PC-9 (cell line): ENCODE results near the gene SASH3. TPM values are rescaled to one million over a fixed set of nuclear protein-coding genes. Genes with fewer than 3 reads are reported as not detected.

ENCODE experiments used
- BruUV-seq: library from RNA; stranded (reverse); fragments of 400-500 nt; replicated peaks from 2 replicates; lab custom pipeline; 2021; lab: Mats Ljungman, UMichigan
- CTCF ChIA-PET: fragments of 300-600 bp; sonication (Branson Sonifier 250); formaldehyde crosslinking; loops from one replicate; lab custom pipeline; 2022; ENCODE audit warnings: antibody characterized with exemption; lab: Charles Lee
- POLR2A ChIA-PET: fragments of 300-600 bp; sonication (Branson Sonifier 250); formaldehyde crosslinking; loops from one replicate; lab custom pipeline; 2022; ENCODE audit warnings: antibody characterized with exemption; ENCODE audit not compliant: unreplicated experiment; lab: Charles Lee
- DNase-seq, 2 experiments: peaks; one replicate each; pipeline versions ENCODE4 v3.0.0 to v3.0.0-alpha.2; 2015 to 2022; ENCODE audit warnings: mixed read lengths in 1 of 2
- H2AFZ ChIP-seq: fragments of 200-600 bp; sonication (generic); 2 replicates; pipeline ENCODE4 v1.8.1; 2017; ENCODE audit warnings: antibody characterized with exemption
- H3F3A ChIP-seq: fragments of 200-600 bp; sonication (generic); 2 replicates; pipeline ENCODE4 v1.8.1; 2017; ENCODE audit warnings: antibody characterized with exemption, mild to moderate bottlenecking, low read depth; ENCODE audit not compliant: insufficient read depth
- H3K27ac ChIP-seq: fragments of 200-600 bp; sonication (generic); 2 replicates; pipeline ENCODE4 v1.6.1; 2016; ENCODE audit warnings: mixed run types
- H3K27me3 ChIP-seq: fragments of 200-600 bp; sonication (generic); 2 replicates; pipeline ENCODE4 v1.6.1; 2016; ENCODE audit warnings: low read depth, mixed run types; ENCODE audit not compliant: insufficient read depth
- H3K36me3 ChIP-seq: fragments of 200-600 bp; sonication (generic); 2 replicates; pipeline ENCODE4 v1.6.1; 2016; ENCODE audit warnings: low read depth, mixed run types
- H3K4me1 ChIP-seq: fragments of 200-600 bp; sonication (generic); replicated peaks from 2 replicates; pipeline ENCODE4 v1.6.1; 2016; ENCODE audit warnings: mixed run types; ENCODE audit not compliant: insufficient read depth
- H3K4me2 ChIP-seq: fragments of 200-600 bp; sonication (generic); 2 replicates; pipeline ENCODE4 v1.6.1; 2017; ENCODE audit warnings: mixed run types
- H3K4me3 ChIP-seq: fragments of 200-600 bp; sonication (generic); 2 replicates; pipeline ENCODE4 v1.6.1; 2016; ENCODE audit warnings: mixed run types
- H3K79me2 ChIP-seq: fragments of 200-600 bp; sonication (generic); 2 replicates; pipeline ENCODE4 v1.6.1; 2017; ENCODE audit warnings: low read depth, mixed run types
- H3K9me2 ChIP-seq: fragments of 200-600 bp; sonication (generic); 2 replicates; pipeline ENCODE4 v1.8.1; 2017; ENCODE audit warnings: mild to moderate bottlenecking; ENCODE audit not compliant: insufficient read depth
- H3K9me3 ChIP-seq: fragments of 200-600 bp; sonication (generic); 2 replicates; pipeline ENCODE4 v1.8.1; 2016; ENCODE audit warnings: low read depth; ENCODE audit not compliant: insufficient read depth
- H4K20me1 ChIP-seq: fragments of 200-600 bp; sonication (generic); 2 replicates; pipeline ENCODE4 v1.8.1; 2017; ENCODE audit not compliant: insufficient read depth
- EZH2 ChIP-seq: fragments of 200-600 bp; sonication (generic); IDR thresholded peaks from 2 replicates; pipeline ENCODE4 v1.8.0; 2017; ENCODE audit warnings: antibody characterized with exemption, low read depth
- intact Hi-C: fragments of 100-400 bp; cut with micrococcal nuclease; formaldehyde crosslinking; loops from one replicate; pipeline ENCODE4 v1.10.0; 2022; ENCODE audit not compliant: unreplicated experiment
- total RNA-seq: library from RNA; stranded (reverse); gene quantifications from 2 replicates; pipeline ENCODE4 v1.2.3, GENCODE V29; 2021
- TF ChIP-seq, protein P1 (sequence below): fragments of 200-600 bp; sonication (generic); conservative IDR thresholded peaks from 2 replicates; pipeline ENCODE4 v1.6.1; 2017; ENCODE audit warnings: mixed run types, antibody characterized with exemption, mild to moderate bottlenecking, moderate library complexity

The SASH3 gene
- total RNA-seq, 1 experiment from 2014 or later, result not detected

DNA sequence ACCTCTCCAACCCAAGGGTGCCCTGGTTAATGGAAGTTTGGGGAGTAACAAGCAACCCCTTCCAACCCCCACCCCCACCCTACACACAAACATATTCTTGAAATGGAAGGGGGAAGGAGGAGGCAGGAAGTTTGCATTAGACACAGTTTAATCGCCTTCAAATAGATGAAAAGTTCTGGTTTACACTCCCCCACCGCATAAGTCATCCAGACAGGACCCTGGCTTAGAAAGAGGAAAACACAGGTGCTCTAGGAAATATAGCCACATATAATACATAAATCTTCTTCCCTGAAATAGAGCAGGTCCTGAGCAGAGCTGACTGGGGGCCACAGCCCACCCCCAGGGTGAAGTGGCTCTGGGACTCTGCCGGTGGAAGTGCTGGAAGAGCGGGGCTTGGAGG, 25.1 kb downstream of the SASH3 start:
- Histone ChIP-seq H3K27ac (no peak overlapping the region), H3K9me3 (no peaks in the 10 kb centered on the region), H3K4me2 (no peak overlapping the region), H3K9me2 (no peaks in the 10 kb centered on the region), H3K79me2 (no peaks in the 10 kb centered on the region), H3K36me3 (peaks cover 30% of the 10 kb centered on the region), H3F3A (no peaks in the 10 kb centered on the region), H3K4me3 (no peak overlapping the region), H3K4me1 (no peaks in the 10 kb centered on the region), H2AFZ (no peak overlapping the region), H4K20me1 (no peaks in the 10 kb centered on the region), H3K27me3 (no peaks in the 10 kb centered on the region)
- TF ChIP-seq EZH2, result no peak
- TF ChIP-seq, protein P1, sequence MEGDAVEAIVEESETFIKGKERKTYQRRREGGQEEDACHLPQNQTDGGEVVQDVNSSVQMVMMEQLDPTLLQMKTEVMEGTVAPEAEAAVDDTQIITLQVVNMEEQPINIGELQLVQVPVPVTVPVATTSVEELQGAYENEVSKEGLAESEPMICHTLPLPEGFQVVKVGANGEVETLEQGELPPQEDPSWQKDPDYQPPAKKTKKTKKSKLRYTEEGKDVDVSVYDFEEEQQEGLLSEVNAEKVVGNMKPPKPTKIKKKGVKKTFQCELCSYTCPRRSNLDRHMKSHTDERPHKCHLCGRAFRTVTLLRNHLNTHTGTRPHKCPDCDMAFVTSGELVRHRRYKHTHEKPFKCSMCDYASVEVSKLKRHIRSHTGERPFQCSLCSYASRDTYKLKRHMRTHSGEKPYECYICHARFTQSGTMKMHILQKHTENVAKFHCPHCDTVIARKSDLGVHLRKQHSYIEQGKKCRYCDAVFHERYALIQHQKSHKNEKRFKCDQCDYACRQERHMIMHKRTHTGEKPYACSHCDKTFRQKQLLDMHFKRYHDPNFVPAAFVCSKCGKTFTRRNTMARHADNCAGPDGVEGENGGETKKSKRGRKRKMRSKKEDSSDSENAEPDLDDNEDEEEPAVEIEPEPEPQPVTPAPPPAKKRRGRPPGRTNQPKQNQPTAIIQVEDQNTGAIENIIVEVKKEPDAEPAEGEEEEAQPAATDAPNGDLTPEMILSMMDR, result no peak
- no peak for DNase-seq
- intact Hi-C loops, result no loop called here
- BruUV-seq, result no TSS peak
- POLR2A ChIA-PET, result no interaction called here
- CTCF ChIA-PET, result no interaction called here

DNA sequence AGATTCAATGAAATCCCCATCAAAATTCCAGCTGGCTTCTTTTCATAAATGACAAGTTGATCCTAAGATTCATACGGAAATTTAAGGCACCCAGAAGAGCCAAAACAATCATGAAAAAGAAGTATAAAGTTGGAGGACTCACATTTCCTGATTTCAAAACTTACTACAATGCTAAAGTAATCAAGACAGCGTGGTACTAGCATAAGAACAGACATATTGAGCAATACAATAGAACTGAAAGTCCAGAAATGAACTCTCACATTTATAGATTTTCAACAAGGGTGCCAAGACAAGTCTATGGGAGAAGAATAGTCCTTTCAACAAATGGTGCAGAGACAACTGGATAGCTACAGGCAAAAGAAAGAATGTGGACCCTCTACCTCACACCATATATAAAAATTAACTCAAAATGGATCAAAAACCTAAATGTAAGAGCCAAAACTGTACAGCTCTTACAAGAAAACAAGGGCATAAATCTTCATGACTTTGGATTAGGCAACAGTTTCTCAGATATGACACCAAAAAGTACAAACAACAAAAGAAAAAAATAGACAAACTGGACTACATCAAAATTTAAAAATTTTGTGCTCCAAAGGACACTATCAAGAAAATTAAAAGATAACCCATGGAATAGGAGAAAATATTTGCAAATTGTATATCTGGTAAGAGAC, 28.5 kb downstream of the SASH3 start:
- Histone ChIP-seq H3K27ac (no peak overlapping the region), H3K4me1 (no peaks in the 10 kb centered on the region), H3K27me3 (no peaks in the 10 kb centered on the region), H2AFZ (no peak overlapping the region), H3K9me2 (no peaks in the 10 kb centered on the region), H3K4me2 (no peak overlapping the region), H3K9me3 (no peaks in the 10 kb centered on the region), H3K36me3 (peaks cover 38% of the 10 kb centered on the region), H3K79me2 (no peaks in the 10 kb centered on the region), H4K20me1 (no peaks in the 10 kb centered on the region), H3K4me3 (no peak overlapping the region), H3F3A (no peaks in the 10 kb centered on the region)
- TF ChIP-seq, protein P1, result no peak
- TF ChIP-seq EZH2, result no peak
- intact Hi-C loops, result no loop called here
- POLR2A ChIA-PET, result no interaction called here
- CTCF ChIA-PET, result no interaction called here
- BruUV-seq, result no TSS peak
- DNase-seq, result no peak

DNA sequence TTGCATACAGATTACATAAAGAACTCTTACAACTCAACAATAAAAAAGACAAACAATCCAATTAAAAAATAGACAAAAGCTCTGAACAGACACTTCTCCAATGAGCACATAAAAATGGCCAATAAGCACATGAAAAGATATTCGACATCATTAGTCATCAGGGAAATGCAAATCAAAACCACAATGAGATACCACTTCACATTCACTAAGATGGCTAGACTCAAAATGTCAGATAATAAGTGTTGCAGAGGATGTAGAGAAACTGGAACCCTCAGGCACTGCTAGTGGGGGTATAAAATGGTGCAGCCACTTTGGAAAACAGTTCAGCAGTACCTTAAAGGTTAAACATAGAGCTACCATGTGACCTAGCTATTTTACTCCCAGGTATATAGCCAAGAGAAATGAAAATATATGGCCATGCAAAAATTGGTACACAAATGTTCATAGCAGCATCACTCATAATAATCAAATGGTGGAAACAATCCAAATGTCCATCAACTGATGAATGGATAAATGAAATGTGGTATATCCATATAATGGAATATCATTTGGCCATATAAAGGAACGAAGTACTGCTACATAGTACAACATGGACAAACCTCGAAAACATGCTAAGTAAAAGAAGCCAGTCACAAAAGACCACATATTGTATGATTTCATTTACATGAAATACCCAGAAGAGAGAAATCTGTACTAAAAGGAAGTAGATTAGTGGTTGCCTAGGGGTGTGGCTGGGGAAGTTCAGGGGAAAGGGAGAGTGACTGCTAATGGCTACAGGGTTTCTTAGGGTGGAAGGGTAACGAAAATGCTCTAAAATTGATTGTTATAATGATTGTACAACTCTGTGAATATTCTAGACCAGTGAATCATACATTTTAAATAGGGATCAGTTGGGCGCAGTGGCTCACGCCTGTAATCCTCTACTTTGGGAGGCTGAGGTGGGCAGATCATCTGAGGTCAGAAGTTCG, 29.4 kb downstream of the SASH3 start:
- Histone ChIP-seq H3F3A (no peaks in the 10 kb centered on the region), H3K36me3 (peaks cover 40% of the 10 kb centered on the region), H3K9me2 (no peaks in the 10 kb centered on the region), H3K4me2 (no peak overlapping the region), H3K9me3 (no peaks in the 10 kb centered on the region), H3K27me3 (no peaks in the 10 kb centered on the region), H3K4me1 (no peaks in the 10 kb centered on the region), H3K4me3 (no peak overlapping the region), H4K20me1 (no peaks in the 10 kb centered on the region; the same call in 1 of the 2 replicates), H2AFZ (no peak overlapping the region), H3K79me2 (no peaks in the 10 kb centered on the region), H3K27ac (no peak overlapping the region)
- BruUV-seq, result no TSS peak
- intact Hi-C loops, result no loop called here
- DNase-seq, result no peak
- TF ChIP-seq, protein P1, result no peak
- TF ChIP-seq EZH2, result no peak
- ChIA-PET POLR2A (no interaction called here), CTCF (interaction anchor here (0.6 kb wide), 1 partner anchor 65 kb away, joined by 7 read pairs; no protein-coding TSS in a partner anchor)
